ENCODE measurements around the gene TNFRSF9. TPM values are rescaled to one million over a fixed set of nuclear protein-coding genes. Genes with fewer than 3 reads are reported as not detected.

Gene TNFRSF9
- total RNA-seq, 1 donor from 2014 or later, result 0.28 TPM

GRCh38 chr1:7896994-7897393, 43.6 kb downstream of the TNFRSF9 start:
- H3K9me3 Mint-ChIP-seq, result no peaks in the 10 kb centered on the region
- H3K27me3 Mint-ChIP-seq (ENCODE audit: low read depth), result peaks cover 2% of the 10 kb centered on the region
- no peak for TF ChIP-seq CTCF (conservative IDR thresholded peaks at IDR 0.05)
- no peaks in the 10 kb centered on the region for H3K4me1 Mint-ChIP-seq
- no peak overlapping the region for H3K4me3 Mint-ChIP-seq
- no peak for DNase-seq (ENCODE audit: low read depth, low spot score)
- H3K36me3 Mint-ChIP-seq (ENCODE audit: low read depth), result no peaks in the 10 kb centered on the region
- no peak overlapping the region for H3K27ac Mint-ChIP-seq (ENCODE audit: unreplicated experiment)

DNA sequence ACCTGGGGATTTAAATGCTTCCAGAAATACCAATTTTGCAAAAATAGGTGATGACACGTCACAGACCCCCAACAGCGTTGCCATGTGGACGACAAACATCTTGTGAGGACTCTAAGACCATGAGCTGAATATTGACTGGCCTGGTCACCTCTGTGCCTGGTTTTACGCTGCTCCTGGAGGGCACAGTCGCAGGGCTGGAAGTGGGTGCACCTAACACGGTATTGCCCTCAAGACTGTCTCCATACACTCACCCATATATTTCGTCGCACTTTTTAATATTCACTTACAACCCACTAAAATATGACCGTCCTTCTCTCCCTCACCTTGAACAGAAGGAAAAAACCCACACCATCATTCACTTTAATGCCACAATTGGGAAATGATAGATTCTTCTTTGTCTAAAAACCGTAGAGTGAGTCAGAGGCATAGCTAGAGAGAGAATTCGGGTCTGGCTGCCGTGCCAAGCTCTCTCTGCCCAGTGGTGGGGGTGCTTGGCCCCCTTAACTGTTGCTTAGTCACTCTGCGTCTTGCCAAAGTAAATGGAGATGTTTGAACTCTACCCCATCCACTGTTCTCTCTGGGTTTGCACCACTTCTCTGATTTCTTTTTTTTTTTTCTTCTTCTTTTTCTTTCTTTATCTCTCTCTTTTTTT, 47.0 kb downstream of the TNFRSF9 start:
- Mint-ChIP-seq H3K9me3 (no peaks in the 10 kb centered on the region), H3K36me3 (ENCODE audit: low read depth) (no peaks in the 10 kb centered on the region), H3K4me1 (no peaks in the 10 kb centered on the region), H3K4me3 (no peak overlapping the region), H3K27ac (ENCODE audit: unreplicated experiment) (no peak overlapping the region), H3K27me3 (ENCODE audit: low read depth) (peaks cover 5% of the 10 kb centered on the region)
- no peak for TF ChIP-seq CTCF (conservative IDR thresholded peaks at IDR 0.05)
- DNase-seq (ENCODE audit: low read depth, low spot score), result no peak

- Mint-ChIP-seq H3K4me1 (no peaks in the 10 kb centered on the region), H3K4me3 (no peak overlapping the region), H3K36me3 (ENCODE audit: low read depth) (no peaks in the 10 kb centered on the region), H3K9me3 (no peaks in the 10 kb centered on the region), H3K27ac (ENCODE audit: unreplicated experiment) (no peak overlapping the region), H3K27me3 (ENCODE audit: low read depth) (peaks cover 11% of the 10 kb centered on the region)
- DNase-seq (ENCODE audit: low read depth, low spot score), result no peak
- no peak for TF ChIP-seq CTCF (conservative IDR thresholded peaks at IDR 0.05)
Observed at GRCh38 chr1:7891804-7892203, 48.8 kb downstream of the TNFRSF9 start.

DNA sequence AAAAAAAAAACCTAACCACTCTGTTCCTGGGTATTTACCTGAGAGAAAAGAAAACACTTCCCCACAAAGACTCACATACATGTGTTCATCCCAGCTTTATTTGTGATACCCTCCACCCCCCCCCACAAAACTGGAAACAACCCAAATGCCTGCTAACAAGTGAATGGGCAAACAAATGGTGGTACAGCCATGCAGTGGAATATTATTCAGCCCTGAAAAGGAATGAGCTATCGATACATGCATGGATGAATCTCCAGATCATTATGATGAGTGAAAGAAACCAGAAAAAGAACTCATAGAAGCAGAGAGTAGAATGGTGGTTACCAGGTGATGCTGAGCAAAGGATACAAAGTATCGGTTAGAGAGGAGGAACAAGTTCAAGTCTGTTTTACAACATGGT, 49.8 kb downstream of the TNFRSF9 start:
- Mint-ChIP-seq H3K4me3 (no peak overlapping the region), H3K27ac (ENCODE audit: unreplicated experiment) (no peak overlapping the region), H3K4me1 (no peaks in the 10 kb centered on the region), H3K27me3 (ENCODE audit: low read depth) (peaks cover 11% of the 10 kb centered on the region), H3K9me3 (no peaks in the 10 kb centered on the region), H3K36me3 (ENCODE audit: low read depth) (no peaks in the 10 kb centered on the region)
- DNase-seq (ENCODE audit: low read depth, low spot score), result no peak
- TF ChIP-seq CTCF (conservative IDR thresholded peaks at IDR 0.05), result no peak

GRCh38 chr1:7888248-7889081, 52.2 kb downstream of the TNFRSF9 start:
- Mint-ChIP-seq H3K4me3 (no peak overlapping the region), H3K36me3 (ENCODE audit: low read depth) (no peaks in the 10 kb centered on the region), H3K4me1 (no peaks in the 10 kb centered on the region), H3K27ac (ENCODE audit: unreplicated experiment) (no peak overlapping the region), H3K27me3 (ENCODE audit: low read depth) (peaks cover 21% of the 10 kb centered on the region), H3K9me3 (peaks cover 7% of the 10 kb centered on the region)
- no peak for TF ChIP-seq CTCF (conservative IDR thresholded peaks at IDR 0.05)
- DNase-seq (ENCODE audit: low read depth, low spot score), result no peak

All from neural crest cell (in vitro differentiated cells).